GM12892 (cell line): Measurements from ENCODE around the gene COL6A6.

Experiments
- POLR2A ChIP-seq: IDR thresholded peaks from 2 replicates; pipeline ENCODE4 v1.6.1; 2011; ENCODE audit warnings: low read depth, low read length, control low read depth
- POLR2AphosphoS5 ChIP-seq: IDR thresholded peaks from 2 replicates; pipeline ENCODE4 v1.6.1; 2011; ENCODE audit warnings: low read depth, low read length, control low read depth
- TAF1 ChIP-seq: IDR thresholded peaks from 2 replicates; pipeline ENCODE4 v1.6.1; 2011; ENCODE audit warnings: low read depth, mild to moderate bottlenecking, control low read depth, low read length, borderline replicate concordance

DNA sequence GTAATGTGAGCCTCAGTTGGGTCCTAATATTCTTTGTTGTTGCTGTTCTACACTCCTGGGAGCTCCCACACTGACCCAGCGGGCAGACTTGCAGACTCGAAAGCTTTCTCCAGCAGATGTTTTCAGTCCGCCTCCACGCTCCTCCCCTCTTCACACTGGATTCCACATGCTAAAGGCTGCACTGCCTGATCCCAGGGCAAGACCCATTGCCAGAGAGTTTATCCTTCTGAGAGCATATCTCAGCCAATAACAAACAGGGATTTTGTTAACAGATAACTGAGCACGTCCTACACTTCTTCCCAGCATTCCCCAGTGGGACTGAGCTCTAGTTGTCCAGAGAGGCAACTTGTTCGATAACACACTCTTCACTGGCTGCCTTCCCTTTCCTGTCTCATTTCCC lies 8.0 kb upstream of the COL6A6 start:
- no peak for TF ChIP-seq POLR2A
- TF ChIP-seq TAF1, result no peak
- no peak for TF ChIP-seq POLR2AphosphoS5
